HCT116 (cell line): ENCODE results near the gene APLP1. TPM values are rescaled to one million over a fixed set of nuclear protein-coding genes. Genes with fewer than 3 reads are reported as not detected.
A peak's percentile ranks its signal among the peaks of the same experiment; 100 is the strongest.

Source experiments
- ATAC-seq: fragments of 200-7000 bp; cut with Tn5 transposase; 2 replicates; pipeline ENCODE4 v1.9.1; 2020; ENCODE audit warnings: mild to moderate bottlenecking, moderate library complexity
- BruUV-seq: library from RNA; stranded (reverse); fragments of 400-500 nt; replicated peaks from 2 replicates; lab custom pipeline; 2021; lab: Mats Ljungman, UMichigan
- CTCF ChIA-PET: fragments of 300-600 bp; sonication (Branson Sonifier 250); formaldehyde crosslinking; loops from one replicate; lab custom pipeline; 2021; ENCODE audit warnings: antibody characterized with exemption; lab: Charles Lee
- POLR2A ChIA-PET: fragments of 300-600, 350-600 bp; sonication (Branson Sonifier 250); formaldehyde crosslinking; loops from one replicate; lab custom pipeline; 2021; ENCODE audit warnings: antibody characterized with exemption; lab: Charles Lee
- RAD21 ChIA-PET, 2 experiments: fragments of 300-600 bp; sonication (Branson Sonifier 250); formaldehyde crosslinking; loops; one replicate each; lab custom pipeline; 2023; ENCODE audit warnings: low total read pairs in 2 of 2; ENCODE audit not compliant: uncharacterized antibody in 2 of 2, unreplicated experiment in 2 of 2, low non-redundant PET in 1 of 2; lab: Charles Lee
- DNase-seq: peaks from one replicate; pipeline ENCODE4 v3.0.0-alpha.2; 2010; ENCODE audit warnings: low read depth, low spot score
- H2AFZ ChIP-seq: fragments of 200-600 bp; shearing (Covaris generic), sonication (generic); 2 replicates; pipeline ENCODE4 v1.6.1; 2017; ENCODE audit warnings: low read depth, mixed run types, mixed read lengths, antibody characterized with exemption, low read length; ENCODE audit not compliant: poor library complexity, severe bottlenecking
- H3K27ac ChIP-seq: 2 replicates; pipeline ENCODE4 v1.5.1; 2012; ENCODE audit warnings: low read depth, low read length
- H3K27me3 ChIP-seq: fragments of 200-600 bp; sonication (generic); 2 replicates; pipeline ENCODE4 v1.6.1; 2016; ENCODE audit warnings: mixed run types, low read length, mixed read lengths; ENCODE audit not compliant: insufficient read depth
- H3K36me3 ChIP-seq, 2 experiments: fragments of 200-500 bp in 1 of 2; fragments of 200-600 bp in 1 of 2; sonication (Bioruptor generic) in 1 of 2; sonication (generic) in 1 of 2; 2 replicates each; pipeline versions ENCODE4 v1.5.1 to v1.6.1; 2014 to 2016; ENCODE audit warnings: low read length in 2 of 2, inconsistent platforms in 1 of 2, mixed read lengths in 1 of 2, mixed run types in 1 of 2; ENCODE audit not compliant: insufficient read depth in 2 of 2, control insufficient read depth in 1 of 2
- H3K4me1 ChIP-seq, 2 experiments: fragments of 200-600 bp in 1 of 2; sonication (generic) in 1 of 2; 2 replicates each; pipeline versions ENCODE4 v1.5.1 to v1.6.1; 2012 to 2017; ENCODE audit warnings: low read length in 2 of 2, inconsistent platforms in 1 of 2, mild to moderate bottlenecking in 1 of 2, mixed read lengths in 1 of 2, mixed run types in 1 of 2, moderate library complexity in 1 of 2; ENCODE audit not compliant: insufficient read depth in 2 of 2, control insufficient read depth in 1 of 2
- H3K4me2 ChIP-seq: fragments of 200-600 bp; sonication (generic); 2 replicates; pipeline ENCODE4 v1.6.1; 2017; ENCODE audit warnings: mixed run types, low read length, mixed read lengths
- H3K4me3 ChIP-seq, 2 experiments: fragments of 200-600 bp in 1 of 2; sonication (generic) in 1 of 2; replicated peaks in 1 of 2; 2 replicates each; pipeline ENCODE4 v1.5.1; 2011 to 2016; ENCODE audit warnings: low read length in 2 of 2, control low read depth in 1 of 2, low read depth in 1 of 2, mild to moderate bottlenecking in 1 of 2, mixed read lengths in 1 of 2, mixed run types in 1 of 2
- H3K79me2 ChIP-seq: fragments of 200-600 bp; sonication (generic); 2 replicates; pipeline ENCODE4 v1.6.1; 2017; ENCODE audit warnings: mild to moderate bottlenecking, mixed run types, low read length, moderate library complexity, mixed read lengths; ENCODE audit not compliant: insufficient read depth
- H3K9ac ChIP-seq: fragments of 200-600 bp; sonication (generic); 2 replicates; pipeline ENCODE4 v1.6.1; 2016; ENCODE audit warnings: low read length, mixed read lengths
- H3K9me2 ChIP-seq: fragments of 200-600 bp; sonication (generic), shearing (Covaris generic); 2 replicates; pipeline ENCODE4 v1.6.1; 2017; ENCODE audit warnings: mixed run types, mild to moderate bottlenecking, moderate library complexity; ENCODE audit not compliant: insufficient read depth
- H3K9me3 ChIP-seq, 2 experiments: fragments of 200-500 bp in 1 of 2; fragments of 200-600 bp in 1 of 2; sonication (Bioruptor generic) in 1 of 2; sonication (generic) in 1 of 2; 2 replicates each; pipeline ENCODE4 v1.6.1; 2014 to 2017; ENCODE audit warnings: low read length in 2 of 2, mixed read lengths in 2 of 2, inconsistent platforms in 1 of 2, low read depth in 1 of 2, mild to moderate bottlenecking in 1 of 2, mixed run types in 1 of 2, moderate library complexity in 1 of 2; ENCODE audit not compliant: control insufficient read depth in 1 of 2, insufficient read depth in 1 of 2
- H4K20me1 ChIP-seq: fragments of 200-600 bp; sonication (generic), shearing (Covaris generic); 2 replicates; pipeline ENCODE4 v1.6.1; 2017; ENCODE audit warnings: mixed run types, mild to moderate bottlenecking, moderate library complexity; ENCODE audit not compliant: insufficient read depth
- CBX3 ChIP-seq: IDR thresholded peaks from 2 replicates; pipeline ENCODE4 v1.6.1; 2012; ENCODE audit warnings: low read depth
- EGR1 ChIP-seq: IDR thresholded peaks from 2 replicates; pipeline ENCODE4 v1.6.1; 2012; ENCODE audit warnings: low read depth
- EZH2phosphoT487 ChIP-seq: fragments of 200-600 bp; IDR thresholded peaks from 2 replicates; pipeline ENCODE4 v1.6.1; 2018; ENCODE audit warnings: antibody characterized with exemption, borderline replicate concordance
- POLR2A ChIP-seq: IDR thresholded peaks from 2 replicates; pipeline ENCODE4 v1.7.0; 2011; ENCODE audit warnings: borderline replicate concordance; ENCODE audit not compliant: insufficient read depth, insufficient read length; ENCODE audit errors: extremely low read depth
- SRF ChIP-seq: IDR thresholded peaks from 2 replicates; pipeline ENCODE4 v1.6.1; 2012; ENCODE audit warnings: low read depth
- TCF7L2 ChIP-seq: IDR thresholded peaks from 2 replicates; pipeline ENCODE4 v1.7.0; 2011; ENCODE audit warnings: borderline replicate concordance, inconsistent platforms; ENCODE audit not compliant: insufficient read depth, insufficient read length; ENCODE audit errors: extremely low read depth
- ZFX ChIP-seq: fragments of 450-650 bp; IDR thresholded peaks from 2 replicates; pipeline ENCODE4 v1.6.1; 2017
- ZNF274 ChIP-seq: fragments of 200-500 bp; sonication (Bioruptor generic); IDR thresholded peaks from 2 replicates; pipeline ENCODE4 v1.6.1; 2014; ENCODE audit warnings: mild to moderate bottlenecking, low read depth, low read length, inconsistent platforms
- intact Hi-C: fragments of 100-400 bp; cut with micrococcal nuclease; formaldehyde crosslinking; loops from 2 replicates; pipeline ENCODE4 v1.10.0; 2022
- total RNA-seq: library from RNA; stranded (reverse); gene quantifications from one replicate; pipeline ENCODE4 v1.2.1, GENCODE V29; 2021; ENCODE audit not compliant: unreplicated experiment
- TF ChIP-seq, protein P1 (sequence below): IDR thresholded peaks from 2 replicates; pipeline ENCODE4 v1.6.1; 2012
- TF ChIP-seq, protein P2 (sequence below): IDR thresholded peaks from 2 replicates; pipeline ENCODE4 v1.6.1; 2012; ENCODE audit warnings: low read depth
- TF ChIP-seq, protein P3 (sequence below): IDR thresholded peaks from 2 replicates; pipeline ENCODE4 v1.6.1; 2011; ENCODE audit warnings: mild to moderate bottlenecking, low read length, moderate library complexity; ENCODE audit not compliant: insufficient replicate concordance; ENCODE audit errors: extremely low read depth

APLP1 gene
- total RNA-seq, 1 experiment from 2014 or later = 41.2 TPM

DNA sequence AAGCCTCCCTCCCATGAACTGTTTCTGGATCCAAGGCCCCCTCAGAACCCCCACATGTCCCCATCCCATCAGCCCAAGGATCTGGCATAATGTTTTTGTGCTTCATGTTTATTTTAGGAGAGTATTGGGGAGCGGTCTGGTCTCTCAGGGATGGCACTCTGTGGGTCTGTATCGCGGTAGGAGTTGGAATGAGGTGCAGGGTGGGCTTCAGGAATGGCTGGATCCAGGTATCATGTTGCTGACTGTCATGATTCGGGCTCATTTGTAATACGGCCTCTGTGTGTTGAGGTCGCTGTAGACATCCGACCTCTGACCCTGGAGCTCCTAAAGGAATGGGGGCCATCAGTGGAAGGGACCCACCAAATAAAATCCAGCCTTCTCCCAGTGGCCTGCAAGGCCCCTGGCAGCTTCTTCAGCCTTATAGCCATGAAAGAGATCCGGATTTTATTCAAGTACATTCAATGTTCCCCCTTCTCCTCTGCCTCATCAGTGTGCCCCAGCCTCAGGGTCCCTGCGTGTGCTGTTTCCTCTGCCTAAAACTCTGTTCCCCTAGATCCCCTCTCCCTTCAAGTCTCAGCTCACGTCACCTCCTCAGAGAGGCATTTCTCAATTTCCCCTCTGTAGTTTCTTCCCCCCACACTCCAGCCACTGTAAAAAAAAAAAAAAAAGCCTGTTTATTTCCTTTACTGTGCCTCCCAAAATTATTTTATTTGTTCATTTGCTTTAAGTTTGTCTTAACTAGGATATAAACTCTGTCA lies 36.1 kb downstream of the APLP1 start:
- intact Hi-C loops = no loop called here
- no peak overlapping the region for H3K9ac ChIP-seq
- ATAC-seq (no peak), DNase-seq (no peak)
- H3K9me2 ChIP-seq = no peaks in the 10 kb centered on the region
- H3K4me2 ChIP-seq = peak overlapping the region; percentile 89
- no peaks in the 10 kb centered on the region for H3K36me3 ChIP-seq
- H3K4me3 ChIP-seq = no peak overlapping the region
- H3K27ac ChIP-seq = peak overlapping the region; percentile 60; the same call in 1 of the 2 replicates
- BruUV-seq = no TSS peak
- peaks cover 8% of the 10 kb centered on the region for H3K79me2 ChIP-seq
- no peak for TF ChIP-seq POLR2A
- TF ChIP-seq ZFX = no peak
- TF ChIP-seq, protein P1, sequence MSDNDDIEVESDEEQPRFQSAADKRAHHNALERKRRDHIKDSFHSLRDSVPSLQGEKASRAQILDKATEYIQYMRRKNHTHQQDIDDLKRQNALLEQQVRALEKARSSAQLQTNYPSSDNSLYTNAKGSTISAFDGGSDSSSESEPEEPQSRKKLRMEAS = no peak
- TF ChIP-seq ZNF274 = no peak
- TF ChIP-seq SRF = no peak
- TF ChIP-seq, protein P2, sequence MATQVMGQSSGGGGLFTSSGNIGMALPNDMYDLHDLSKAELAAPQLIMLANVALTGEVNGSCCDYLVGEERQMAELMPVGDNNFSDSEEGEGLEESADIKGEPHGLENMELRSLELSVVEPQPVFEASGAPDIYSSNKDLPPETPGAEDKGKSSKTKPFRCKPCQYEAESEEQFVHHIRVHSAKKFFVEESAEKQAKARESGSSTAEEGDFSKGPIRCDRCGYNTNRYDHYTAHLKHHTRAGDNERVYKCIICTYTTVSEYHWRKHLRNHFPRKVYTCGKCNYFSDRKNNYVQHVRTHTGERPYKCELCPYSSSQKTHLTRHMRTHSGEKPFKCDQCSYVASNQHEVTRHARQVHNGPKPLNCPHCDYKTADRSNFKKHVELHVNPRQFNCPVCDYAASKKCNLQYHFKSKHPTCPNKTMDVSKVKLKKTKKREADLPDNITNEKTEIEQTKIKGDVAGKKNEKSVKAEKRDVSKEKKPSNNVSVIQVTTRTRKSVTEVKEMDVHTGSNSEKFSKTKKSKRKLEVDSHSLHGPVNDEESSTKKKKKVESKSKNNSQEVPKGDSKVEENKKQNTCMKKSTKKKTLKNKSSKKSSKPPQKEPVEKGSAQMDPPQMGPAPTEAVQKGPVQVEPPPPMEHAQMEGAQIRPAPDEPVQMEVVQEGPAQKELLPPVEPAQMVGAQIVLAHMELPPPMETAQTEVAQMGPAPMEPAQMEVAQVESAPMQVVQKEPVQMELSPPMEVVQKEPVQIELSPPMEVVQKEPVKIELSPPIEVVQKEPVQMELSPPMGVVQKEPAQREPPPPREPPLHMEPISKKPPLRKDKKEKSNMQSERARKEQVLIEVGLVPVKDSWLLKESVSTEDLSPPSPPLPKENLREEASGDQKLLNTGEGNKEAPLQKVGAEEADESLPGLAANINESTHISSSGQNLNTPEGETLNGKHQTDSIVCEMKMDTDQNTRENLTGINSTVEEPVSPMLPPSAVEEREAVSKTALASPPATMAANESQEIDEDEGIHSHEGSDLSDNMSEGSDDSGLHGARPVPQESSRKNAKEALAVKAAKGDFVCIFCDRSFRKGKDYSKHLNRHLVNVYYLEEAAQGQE = no peak
- no peak for TF ChIP-seq CBX3
- TF ChIP-seq TCF7L2 = no peak
- TF ChIP-seq EGR1 = no peak
- no peak for TF ChIP-seq EZH2phosphoT487
- TF ChIP-seq, protein P3, sequence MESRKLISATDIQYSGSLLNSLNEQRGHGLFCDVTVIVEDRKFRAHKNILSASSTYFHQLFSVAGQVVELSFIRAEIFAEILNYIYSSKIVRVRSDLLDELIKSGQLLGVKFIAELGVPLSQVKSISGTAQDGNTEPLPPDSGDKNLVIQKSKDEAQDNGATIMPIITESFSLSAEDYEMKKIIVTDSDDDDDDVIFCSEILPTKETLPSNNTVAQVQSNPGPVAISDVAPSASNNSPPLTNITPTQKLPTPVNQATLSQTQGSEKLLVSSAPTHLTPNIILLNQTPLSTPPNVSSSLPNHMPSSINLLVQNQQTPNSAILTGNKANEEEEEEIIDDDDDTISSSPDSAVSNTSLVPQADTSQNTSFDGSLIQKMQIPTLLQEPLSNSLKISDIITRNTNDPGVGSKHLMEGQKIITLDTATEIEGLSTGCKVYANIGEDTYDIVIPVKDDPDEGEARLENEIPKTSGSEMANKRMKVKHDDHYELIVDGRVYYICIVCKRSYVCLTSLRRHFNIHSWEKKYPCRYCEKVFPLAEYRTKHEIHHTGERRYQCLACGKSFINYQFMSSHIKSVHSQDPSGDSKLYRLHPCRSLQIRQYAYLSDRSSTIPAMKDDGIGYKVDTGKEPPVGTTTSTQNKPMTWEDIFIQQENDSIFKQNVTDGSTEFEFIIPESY = no peak
- TF ChIP-seq, all 23 proteins: peak for 0
- Histone ChIP-seq H3K9me3 (no peaks in the 10 kb centered on the region), H2AFZ (no peak overlapping the region), H3K27me3 (no peaks in the 10 kb centered on the region), H4K20me1 (no peaks in the 10 kb centered on the region), H3K4me1 (peaks cover 17 to 49% of the 10 kb centered on the region in 2 experiments)
- CTCF ChIA-PET = no interaction called here
- POLR2A ChIA-PET = no interaction called here
- RAD21 ChIA-PET = no interaction called here
